ENCODE results near the gene HNRNPUL2.

The HNRNPUL2 gene

GRCh38 chr11:62678433-62678769 lies 48.9 kb downstream of the HNRNPUL2 start:
- H3K9ac ChIP-seq (ENCODE audit: low read length) = peak overlapping the region; percentile 90
- H3K4me2 ChIP-seq (ENCODE audit: low read depth, low read length) = peak overlapping the region; percentile 93
- H3K4me1 ChIP-seq (ENCODE audit: low read length) = peaks cover 10% of the 10 kb centered on the region; the same call in 1 of the 2 replicates
- TF ChIP-seq CTCF (IDR thresholded peaks at IDR 0.05; ENCODE audit: low read length) (no peak), EZH2 (optimal IDR thresholded peaks at IDR 0.05; ENCODE audit: low read depth, low read length) (no peak), EZH2phosphoT487 (IDR thresholded peaks at IDR 0.05; ENCODE audit: low read length) (no peak)
- H3K27ac ChIP-seq (ENCODE audit: low read length) = peak overlapping the region; percentile 47; the same call in 1 of the 2 replicates
- peaks cover 10% of the 10 kb centered on the region; the same call in 1 of the 2 replicates for H3F3A ChIP-seq (ENCODE audit: insufficient read depth, low read length)
- peaks cover 44% of the 10 kb centered on the region for H3K79me2 ChIP-seq (ENCODE audit: low read length)
- peak overlapping the region; percentile 97 for H2AFZ ChIP-seq (ENCODE audit: low read length)
- DNase-seq = no peak
- H3K9me3 ChIP-seq (replicated peaks; ENCODE audit: insufficient read depth, low read length) = no peaks in the 10 kb centered on the region
- no peaks in the 10 kb centered on the region for H4K20me1 ChIP-seq (ENCODE audit: insufficient read depth, low read length)
- no peaks in the 10 kb centered on the region for H3K27me3 ChIP-seq (replicated peaks; ENCODE audit: insufficient read depth, low read length)
- no peaks in the 10 kb centered on the region; the same call in none of the 2 replicates for H3K36me3 ChIP-seq (replicated peaks; ENCODE audit: insufficient read depth, low read length)
- H3K4me3 ChIP-seq (ENCODE audit: low read length) = peak overlapping the region; percentile 98
- H3K9me2 ChIP-seq (replicated peaks; ENCODE audit: insufficient read depth, low read length) = no peaks in the 10 kb centered on the region

GRCh38 chr11:62677714-62678113 lies 49.5 kb downstream of the HNRNPUL2 start:
- peaks cover 13% of the 10 kb centered on the region; the same call in 1 of the 2 replicates for H3F3A ChIP-seq (ENCODE audit: insufficient read depth, low read length)
- H2AFZ ChIP-seq (ENCODE audit: low read length) = no peak overlapping the region
- H3K4me2 ChIP-seq (ENCODE audit: low read depth, low read length) = peak overlapping the region; percentile 93
- peak overlapping the region; percentile 98 for H3K4me3 ChIP-seq (ENCODE audit: low read length)
- H3K79me2 ChIP-seq (ENCODE audit: low read length) = peaks cover 51% of the 10 kb centered on the region
- H3K27me3 ChIP-seq (replicated peaks; ENCODE audit: insufficient read depth, low read length) = no peaks in the 10 kb centered on the region
- H3K4me1 ChIP-seq (ENCODE audit: low read length) = peaks cover 16% of the 10 kb centered on the region
- DNase-seq = no peak
- TF ChIP-seq EZH2 (optimal IDR thresholded peaks at IDR 0.05; ENCODE audit: low read depth, low read length) (no peak), EZH2phosphoT487 (IDR thresholded peaks at IDR 0.05; ENCODE audit: low read length) (no peak), CTCF (IDR thresholded peaks at IDR 0.05; ENCODE audit: low read length) (no peak)
- no peaks in the 10 kb centered on the region for H3K9me3 ChIP-seq (replicated peaks; ENCODE audit: insufficient read depth, low read length)
- peak overlapping the region; percentile 90; the same call in 1 of the 2 replicates for H3K9ac ChIP-seq (ENCODE audit: low read length)
- H3K9me2 ChIP-seq (replicated peaks; ENCODE audit: insufficient read depth, low read length) = no peaks in the 10 kb centered on the region
- no peaks in the 10 kb centered on the region for H4K20me1 ChIP-seq (ENCODE audit: insufficient read depth, low read length)
- H3K36me3 ChIP-seq (replicated peaks; ENCODE audit: insufficient read depth, low read length) = no peaks in the 10 kb centered on the region; the same call in none of the 2 replicates
- H3K27ac ChIP-seq (ENCODE audit: low read length) = no peak overlapping the region

- H3K4me2 ChIP-seq (ENCODE audit: low read depth, low read length) = 0 out of 2 replicates have a peak overlapping the region, but pooled peaks have one; percentile 93
- DNase-seq = no peak
- H3K9me3 ChIP-seq (replicated peaks; ENCODE audit: insufficient read depth, low read length) = no peaks in the 10 kb centered on the region
- H3K27me3 ChIP-seq (replicated peaks; ENCODE audit: insufficient read depth, low read length) = no peaks in the 10 kb centered on the region
- no peak overlapping the region for H3K4me3 ChIP-seq (ENCODE audit: low read length)
- no peak overlapping the region for H2AFZ ChIP-seq (ENCODE audit: low read length)
- peaks cover 18% of the 10 kb centered on the region for H3K4me1 ChIP-seq (ENCODE audit: low read length)
- H3F3A ChIP-seq (ENCODE audit: insufficient read depth, low read length) = peaks cover 17% of the 10 kb centered on the region; the same call in 1 of the 2 replicates
- no peaks in the 10 kb centered on the region; the same call in none of the 2 replicates for H3K36me3 ChIP-seq (replicated peaks; ENCODE audit: insufficient read depth, low read length)
- no peaks in the 10 kb centered on the region for H4K20me1 ChIP-seq (ENCODE audit: insufficient read depth, low read length)
- peaks cover 57% of the 10 kb centered on the region for H3K79me2 ChIP-seq (ENCODE audit: low read length)
- no peak overlapping the region for H3K27ac ChIP-seq (ENCODE audit: low read length)
- no peak overlapping the region for H3K9ac ChIP-seq (ENCODE audit: low read length)
- no peak for TF ChIP-seq EZH2phosphoT487 (IDR thresholded peaks at IDR 0.05; ENCODE audit: low read length)
- no peak for TF ChIP-seq CTCF (IDR thresholded peaks at IDR 0.05; ENCODE audit: low read length)
- TF ChIP-seq EZH2 (optimal IDR thresholded peaks at IDR 0.05; ENCODE audit: low read depth, low read length) = no peak
- no peaks in the 10 kb centered on the region for H3K9me2 ChIP-seq (replicated peaks; ENCODE audit: insufficient read depth, low read length)
Measured at GRCh38 chr11:62677156-62677555, 50.1 kb downstream of the HNRNPUL2 start.
